Measurements from ENCODE around the gene AHNAK2.

The AHNAK2 gene

GRCh38 chr14:104940526-104941150 lies 37.5 kb downstream of the AHNAK2 start:
- no peak overlapping the region for H3K27ac ChIP-seq (ENCODE audit: low read depth, low read length)
- H3K9ac ChIP-seq (ENCODE audit: low read length) = no peak overlapping the region
- no peaks in the 10 kb centered on the region for H3K9me3 ChIP-seq (ENCODE audit: control insufficient read depth, insufficient read depth, low read depth, low read length)
- no peak overlapping the region for H3K4me3 ChIP-seq (ENCODE audit: low read depth, low read length)
- peaks cover 35% of the 10 kb centered on the region for H3K27me3 ChIP-seq (ENCODE audit: control insufficient read depth, insufficient read depth, low read length)
- H3K36me3 ChIP-seq (ENCODE audit: control insufficient read depth, insufficient read depth, low read length) = no peaks in the 10 kb centered on the region
- H3K4me1 ChIP-seq (ENCODE audit: control insufficient read depth, insufficient read depth, low read length) = no peaks in the 10 kb centered on the region; the same call in 1 of the 2 replicates

DNA sequence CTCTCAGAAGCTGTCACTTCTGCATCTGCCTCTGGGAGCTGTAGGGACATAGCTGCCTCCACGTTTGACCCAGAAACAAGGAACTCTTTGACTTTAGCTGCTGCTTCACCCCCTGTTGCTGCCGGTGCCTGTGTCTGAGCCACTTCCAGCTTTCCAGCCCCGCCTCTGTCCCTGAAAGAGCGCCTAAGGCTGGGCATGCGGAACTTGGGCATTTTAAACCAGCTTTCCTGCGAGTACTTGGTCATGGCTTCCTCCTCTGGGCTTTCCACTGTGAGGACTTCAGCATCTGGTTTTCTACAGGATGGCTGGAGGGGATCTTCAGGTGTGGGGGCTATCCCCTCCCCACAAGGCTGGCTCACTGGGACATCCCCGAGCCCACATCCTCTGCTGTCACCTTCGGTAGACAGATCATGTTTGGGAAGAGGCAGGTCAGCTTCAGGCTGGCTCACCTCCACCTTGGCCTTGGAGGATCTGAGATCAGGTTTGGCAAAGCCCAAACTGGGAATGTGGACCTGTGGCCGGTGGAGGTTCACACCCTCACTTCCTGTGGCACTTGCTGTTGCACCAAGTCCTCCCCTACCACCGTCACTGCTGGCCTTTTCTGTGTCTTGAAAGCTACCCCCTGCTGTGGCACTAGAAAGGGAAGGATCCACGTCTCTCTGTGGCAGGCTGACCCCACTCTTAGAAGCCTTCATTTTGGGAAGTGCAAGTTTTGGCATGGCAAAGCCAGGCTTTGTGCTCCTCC lies 38.3 kb downstream of the AHNAK2 start:
- peaks cover 43% of the 10 kb centered on the region for H3K27me3 ChIP-seq (ENCODE audit: control insufficient read depth, insufficient read depth, low read length)
- no peak overlapping the region for H3K27ac ChIP-seq (ENCODE audit: low read depth, low read length)
- H3K9me3 ChIP-seq (ENCODE audit: control insufficient read depth, insufficient read depth, low read depth, low read length) = no peaks in the 10 kb centered on the region
- H3K4me1 ChIP-seq (ENCODE audit: control insufficient read depth, insufficient read depth, low read length) = no peaks in the 10 kb centered on the region; the same call in 1 of the 2 replicates
- H3K4me3 ChIP-seq (ENCODE audit: low read depth, low read length) = no peak overlapping the region
- H3K9ac ChIP-seq (ENCODE audit: low read length) = no peak overlapping the region
- H3K36me3 ChIP-seq (ENCODE audit: control insufficient read depth, insufficient read depth, low read length) = no peaks in the 10 kb centered on the region

GRCh38 chr14:104938960-104939359 lies 39.2 kb downstream of the AHNAK2 start:
- no peaks in the 10 kb centered on the region for H3K9me3 ChIP-seq (ENCODE audit: control insufficient read depth, insufficient read depth, low read depth, low read length)
- H3K27me3 ChIP-seq (ENCODE audit: control insufficient read depth, insufficient read depth, low read length) = peaks cover 51% of the 10 kb centered on the region
- no peak overlapping the region for H3K4me3 ChIP-seq (ENCODE audit: low read depth, low read length)
- H3K9ac ChIP-seq (ENCODE audit: low read length) = no peak overlapping the region
- no peaks in the 10 kb centered on the region for H3K36me3 ChIP-seq (ENCODE audit: control insufficient read depth, insufficient read depth, low read length)
- no peaks in the 10 kb centered on the region; the same call in 1 of the 2 replicates for H3K4me1 ChIP-seq (ENCODE audit: control insufficient read depth, insufficient read depth, low read length)
- H3K27ac ChIP-seq (ENCODE audit: low read depth, low read length) = no peak overlapping the region

DNA sequence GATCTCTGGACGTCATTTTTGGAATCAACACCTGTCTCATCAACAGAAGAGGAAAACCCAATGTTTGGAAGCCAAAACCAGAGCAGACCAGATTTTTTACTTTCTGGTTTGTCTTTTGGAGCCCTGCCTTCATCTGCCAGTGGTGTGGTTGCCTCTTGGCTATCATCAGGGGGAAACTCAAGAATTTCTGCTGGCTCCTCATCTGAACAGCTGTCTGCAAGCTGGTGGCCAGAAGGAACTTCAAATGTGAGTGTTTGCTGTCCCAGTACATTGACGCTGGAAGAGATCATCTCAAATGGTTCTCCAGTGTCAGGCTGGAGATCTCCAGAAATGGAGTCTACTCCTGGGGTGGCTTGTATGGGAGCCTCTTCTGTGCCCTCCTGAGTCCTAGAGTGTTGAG lies 39.7 kb downstream of the AHNAK2 start:
- H3K27me3 ChIP-seq (ENCODE audit: control insufficient read depth, insufficient read depth, low read length) = peaks cover 52% of the 10 kb centered on the region
- H3K9ac ChIP-seq (ENCODE audit: low read length) = no peak overlapping the region
- no peak overlapping the region for H3K27ac ChIP-seq (ENCODE audit: low read depth, low read length)
- H3K4me3 ChIP-seq (ENCODE audit: low read depth, low read length) = no peak overlapping the region
- H3K9me3 ChIP-seq (ENCODE audit: control insufficient read depth, insufficient read depth, low read depth, low read length) = no peaks in the 10 kb centered on the region
- H3K4me1 ChIP-seq (ENCODE audit: control insufficient read depth, insufficient read depth, low read length) = no peaks in the 10 kb centered on the region; the same call in 1 of the 2 replicates
- no peaks in the 10 kb centered on the region for H3K36me3 ChIP-seq (ENCODE audit: control insufficient read depth, insufficient read depth, low read length)

DNA sequence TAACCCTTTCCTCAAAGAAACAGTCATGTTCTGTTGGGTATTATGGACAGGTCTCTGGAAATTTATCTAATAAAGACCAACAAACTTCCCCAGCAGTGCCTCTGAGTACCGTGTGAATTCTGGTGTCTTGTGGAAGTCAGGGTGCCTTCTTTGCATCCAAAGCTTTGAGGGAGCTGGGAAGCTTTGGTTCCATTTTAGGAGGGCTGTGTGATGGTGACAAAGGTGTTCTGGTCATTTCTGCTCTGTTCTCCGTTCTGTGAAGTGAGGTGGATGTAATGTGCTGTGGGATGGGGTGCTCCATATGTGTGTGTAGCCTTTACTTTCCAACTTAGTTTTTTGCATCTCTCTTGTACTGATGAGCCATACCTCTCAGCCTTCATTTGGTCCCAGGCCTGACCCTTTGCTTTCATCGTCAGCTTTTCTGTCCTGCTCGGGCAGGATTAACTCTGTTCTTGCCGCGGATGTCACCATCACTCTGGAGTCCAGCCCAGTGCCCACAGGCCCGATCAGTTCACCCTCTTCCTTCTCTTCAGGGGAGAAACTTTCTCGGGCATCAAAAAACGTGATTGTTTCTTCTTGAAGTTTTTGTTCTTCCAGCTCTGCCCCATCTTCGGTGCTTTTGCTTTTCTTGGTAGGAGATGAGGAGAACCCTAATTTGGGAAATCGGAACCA lies 40.3 kb downstream of the AHNAK2 start:
- Histone ChIP-seq H3K27me3 (ENCODE audit: control insufficient read depth, insufficient read depth, low read length) (peaks cover 57% of the 10 kb centered on the region), H3K36me3 (ENCODE audit: control insufficient read depth, insufficient read depth, low read length) (no peaks in the 10 kb centered on the region), H3K27ac (ENCODE audit: low read depth, low read length) (no peak overlapping the region), H3K4me3 (ENCODE audit: low read depth, low read length) (no peak overlapping the region), H3K4me1 (ENCODE audit: control insufficient read depth, insufficient read depth, low read length) (no peaks in the 10 kb centered on the region; the same call in 1 of the 2 replicates), H3K9me3 (ENCODE audit: control insufficient read depth, insufficient read depth, low read depth, low read length) (no peaks in the 10 kb centered on the region), H3K9ac (ENCODE audit: low read length) (no peak overlapping the region)

DNA sequence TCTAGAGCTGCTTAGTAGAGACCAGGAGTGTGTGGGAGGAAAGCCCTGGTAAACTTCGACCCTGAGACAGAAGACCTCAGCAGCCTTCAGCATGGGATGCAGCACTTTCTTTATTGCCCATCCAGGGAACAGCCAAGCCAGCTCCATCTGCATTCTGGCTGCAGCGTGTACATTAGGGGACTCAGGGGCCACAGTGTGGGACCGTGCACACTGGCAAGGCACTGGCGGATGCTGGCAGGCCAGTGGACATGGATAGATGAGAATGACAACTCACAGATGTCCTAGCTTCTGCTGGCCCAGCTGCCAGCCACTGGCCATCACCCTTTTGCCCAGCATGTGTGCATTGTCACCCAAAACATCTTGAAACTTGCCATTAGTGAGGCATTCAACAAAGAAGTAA lies 41.0 kb downstream of the AHNAK2 start:
- H3K9me3 ChIP-seq (ENCODE audit: control insufficient read depth, insufficient read depth, low read depth, low read length) = no peaks in the 10 kb centered on the region
- peaks cover 64% of the 10 kb centered on the region for H3K27me3 ChIP-seq (ENCODE audit: control insufficient read depth, insufficient read depth, low read length)
- H3K9ac ChIP-seq (ENCODE audit: low read length) = no peak overlapping the region
- peaks cover 3% of the 10 kb centered on the region; the same call in 1 of the 2 replicates for H3K4me1 ChIP-seq (ENCODE audit: control insufficient read depth, insufficient read depth, low read length)
- no peak overlapping the region for H3K4me3 ChIP-seq (ENCODE audit: low read depth, low read length)
- H3K27ac ChIP-seq (ENCODE audit: low read depth, low read length) = no peak overlapping the region
- H3K36me3 ChIP-seq (ENCODE audit: control insufficient read depth, insufficient read depth, low read length) = no peaks in the 10 kb centered on the region

- Histone ChIP-seq H3K4me1 (ENCODE audit: control insufficient read depth, insufficient read depth, low read length) (peaks cover 8% of the 10 kb centered on the region; the same call in 1 of the 2 replicates), H3K27me3 (ENCODE audit: control insufficient read depth, insufficient read depth, low read length) (peaks cover 70% of the 10 kb centered on the region), H3K9me3 (ENCODE audit: control insufficient read depth, insufficient read depth, low read depth, low read length) (no peaks in the 10 kb centered on the region), H3K36me3 (ENCODE audit: control insufficient read depth, insufficient read depth, low read length) (no peaks in the 10 kb centered on the region), H3K27ac (ENCODE audit: low read depth, low read length) (no peak overlapping the region), H3K9ac (ENCODE audit: low read length) (no peak overlapping the region), H3K4me3 (ENCODE audit: low read depth, low read length) (no peak overlapping the region)
Measured at GRCh38 chr14:104936361-104937155, 41.6 kb downstream of the AHNAK2 start.

DNA sequence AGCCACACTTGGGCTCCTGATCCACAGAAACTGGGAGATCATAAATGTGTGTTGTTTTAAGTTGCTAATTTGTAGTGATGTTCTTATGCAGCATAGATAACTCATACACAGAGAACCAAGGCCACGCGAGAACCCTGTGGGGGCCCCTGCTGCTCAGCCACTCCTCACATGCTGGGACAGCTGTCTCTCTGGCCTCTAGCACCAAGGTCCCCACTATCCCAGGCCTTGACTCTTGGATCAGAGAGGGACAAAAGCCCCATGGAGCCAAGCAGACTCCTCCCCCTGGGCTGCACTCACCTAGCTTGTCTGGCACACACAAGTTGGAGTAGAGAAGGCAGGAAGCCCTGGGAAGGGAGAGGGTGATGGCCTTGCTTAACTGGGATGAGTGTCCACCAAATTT lies 42.2 kb downstream of the AHNAK2 start:
- H3K9ac ChIP-seq (ENCODE audit: low read length) = no peak overlapping the region
- H3K9me3 ChIP-seq (ENCODE audit: control insufficient read depth, insufficient read depth, low read depth, low read length) = no peaks in the 10 kb centered on the region
- no peak overlapping the region for H3K4me3 ChIP-seq (ENCODE audit: low read depth, low read length)
- H3K27me3 ChIP-seq (ENCODE audit: control insufficient read depth, insufficient read depth, low read length) = peaks cover 76% of the 10 kb centered on the region
- no peak overlapping the region for H3K27ac ChIP-seq (ENCODE audit: low read depth, low read length)
- H3K4me1 ChIP-seq (ENCODE audit: control insufficient read depth, insufficient read depth, low read length) = peaks cover 8% of the 10 kb centered on the region; the same call in 1 of the 2 replicates
- no peaks in the 10 kb centered on the region for H3K36me3 ChIP-seq (ENCODE audit: control insufficient read depth, insufficient read depth, low read length)

- no peaks in the 10 kb centered on the region for H3K36me3 ChIP-seq (ENCODE audit: control insufficient read depth, insufficient read depth, low read length)
- no peak overlapping the region for H3K27ac ChIP-seq (ENCODE audit: low read depth, low read length)
- peaks cover 84% of the 10 kb centered on the region for H3K27me3 ChIP-seq (ENCODE audit: control insufficient read depth, insufficient read depth, low read length)
- peaks cover 8% of the 10 kb centered on the region; the same call in 1 of the 2 replicates for H3K4me1 ChIP-seq (ENCODE audit: control insufficient read depth, insufficient read depth, low read length)
- no peaks in the 10 kb centered on the region for H3K9me3 ChIP-seq (ENCODE audit: control insufficient read depth, insufficient read depth, low read depth, low read length)
- no peak overlapping the region for H3K9ac ChIP-seq (ENCODE audit: low read length)
- H3K4me3 ChIP-seq (ENCODE audit: low read depth, low read length) = no peak overlapping the region
Measured at GRCh38 chr14:104935026-104935650, 43.0 kb downstream of the AHNAK2 start.

All from HUES6 (cell line).